Measurements from ENCODE around the gene FAM171A1.

The FAM171A1 gene

DNA sequence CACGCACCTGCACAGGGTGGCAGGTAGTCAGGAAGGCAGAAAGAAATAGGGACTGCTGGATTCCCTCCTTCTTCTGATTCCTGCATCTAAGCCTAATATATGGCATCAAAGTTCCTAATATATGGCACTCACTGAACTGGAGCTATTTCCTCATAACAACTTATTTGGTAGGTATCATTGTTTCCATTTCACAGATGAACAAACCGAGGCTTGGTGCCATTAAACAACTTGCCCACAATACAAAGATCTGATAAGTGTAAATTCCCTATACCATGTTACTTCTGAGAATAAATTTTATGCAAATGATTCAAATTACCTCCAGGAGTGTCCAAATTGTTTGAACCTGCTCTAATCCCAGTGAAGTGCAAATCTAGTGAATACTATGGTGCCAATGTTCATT is 2.1 kb upstream of the FAM171A1 start:
- no peak for DNase-seq

DNA sequence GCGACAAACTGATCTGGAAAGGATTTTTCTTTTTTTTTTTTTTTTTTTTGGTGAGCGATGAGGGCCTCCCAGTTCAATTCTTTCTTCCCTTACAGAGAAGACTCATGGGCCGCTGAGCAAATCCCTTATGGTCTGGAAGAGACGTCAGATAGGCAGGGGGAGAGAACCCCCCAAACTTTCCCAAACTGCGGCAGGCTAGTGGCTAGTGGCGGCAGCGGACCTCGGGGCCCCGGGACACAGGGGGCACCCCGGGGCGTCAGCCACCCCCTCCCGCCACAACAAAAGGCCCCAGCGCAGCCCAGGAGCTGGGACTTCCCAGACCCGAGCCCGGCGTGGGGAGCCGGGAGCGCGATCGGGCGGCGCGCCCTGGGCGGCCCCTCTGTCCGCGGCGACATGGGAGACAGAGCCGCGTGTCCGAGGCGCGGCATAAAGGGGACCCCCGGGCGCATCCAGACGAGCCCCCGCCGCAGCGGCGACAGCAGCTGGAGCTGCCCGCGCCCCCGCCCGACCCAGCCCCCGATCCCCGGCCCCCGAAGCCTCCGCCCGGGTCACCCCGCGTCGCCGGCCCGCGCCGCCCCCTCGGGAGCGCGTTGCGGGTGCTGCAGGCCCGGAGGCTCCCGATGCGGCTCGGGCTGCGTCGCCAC is 755 bp downstream of the FAM171A1 start:
- no peak for DNase-seq

- no peak for DNase-seq
These were observed 1.6 kb downstream of the FAM171A1 start for GRCh38 chr10:15369256-15370211.

DNA sequence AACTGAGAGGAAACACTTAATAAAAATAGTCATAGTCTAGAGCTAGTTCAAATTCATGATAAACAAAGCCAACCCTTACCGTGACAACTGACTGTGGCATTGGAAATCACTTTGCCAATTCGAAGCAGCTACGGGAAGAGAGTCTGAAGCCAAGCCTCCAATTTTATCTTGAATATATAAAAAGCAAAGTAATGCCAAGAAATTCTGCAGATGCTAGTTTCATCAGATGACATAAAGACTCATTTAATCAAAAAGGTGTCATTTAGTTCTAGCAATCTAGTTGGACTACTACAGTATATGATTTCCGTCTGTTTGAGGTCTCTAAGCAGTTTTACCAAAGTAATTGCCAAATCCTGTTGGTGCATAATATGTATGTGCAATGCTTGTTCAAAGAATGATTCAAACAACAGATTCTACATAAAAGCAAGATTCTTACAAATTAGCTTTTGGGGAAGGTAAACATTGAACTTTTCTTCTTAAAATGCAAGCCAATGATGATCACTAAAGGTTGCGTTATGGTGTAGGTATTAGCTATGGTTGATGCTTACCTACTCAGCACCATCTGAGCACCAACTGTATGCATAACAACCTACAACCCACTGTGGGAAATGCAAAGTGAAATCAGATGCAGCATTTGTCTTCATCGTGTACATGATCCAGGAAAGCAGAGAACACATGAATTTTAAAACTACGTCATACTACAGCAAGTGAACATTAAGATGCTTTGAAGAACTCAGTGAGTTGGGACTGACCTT is 2.8 kb downstream of the FAM171A1 start:
- no peak for DNase-seq

DNA sequence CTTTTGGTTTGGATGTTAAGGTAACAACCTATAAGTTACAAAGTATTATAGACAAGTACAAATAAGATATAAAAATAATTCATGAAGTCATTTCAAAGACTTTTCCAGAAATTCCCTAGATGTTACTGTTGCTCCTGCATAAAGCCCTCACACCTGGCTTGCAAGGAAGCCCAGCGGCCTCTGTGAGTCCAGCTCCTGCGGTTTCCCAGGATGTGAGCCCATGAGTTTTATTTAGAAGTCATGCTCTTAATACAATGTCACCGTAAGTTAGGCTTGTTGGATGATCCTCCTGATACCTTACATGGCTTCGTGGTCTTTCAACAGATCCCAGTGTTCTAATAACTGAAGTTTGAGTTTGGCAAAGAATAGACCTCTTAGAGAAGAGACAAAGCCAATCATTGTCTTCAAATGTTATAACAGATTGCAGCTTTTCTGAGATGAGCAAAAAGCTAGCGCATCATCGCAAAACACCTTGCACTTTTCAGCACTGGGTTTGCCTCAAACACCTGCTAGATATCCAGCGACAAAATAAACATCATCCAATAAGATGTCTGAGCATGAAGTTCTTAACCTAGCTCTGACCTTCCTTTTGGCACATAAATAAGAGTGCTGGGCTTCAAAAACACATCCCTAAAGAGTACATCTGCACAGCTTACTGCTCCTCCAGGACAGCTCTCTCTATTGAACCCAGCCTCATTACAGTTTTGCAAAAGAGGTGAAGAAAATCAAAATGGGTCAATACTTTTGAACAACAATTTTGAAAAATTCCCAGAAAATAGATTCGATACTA is 3.6 kb downstream of the FAM171A1 start:
- DNase-seq = no peak

DNA sequence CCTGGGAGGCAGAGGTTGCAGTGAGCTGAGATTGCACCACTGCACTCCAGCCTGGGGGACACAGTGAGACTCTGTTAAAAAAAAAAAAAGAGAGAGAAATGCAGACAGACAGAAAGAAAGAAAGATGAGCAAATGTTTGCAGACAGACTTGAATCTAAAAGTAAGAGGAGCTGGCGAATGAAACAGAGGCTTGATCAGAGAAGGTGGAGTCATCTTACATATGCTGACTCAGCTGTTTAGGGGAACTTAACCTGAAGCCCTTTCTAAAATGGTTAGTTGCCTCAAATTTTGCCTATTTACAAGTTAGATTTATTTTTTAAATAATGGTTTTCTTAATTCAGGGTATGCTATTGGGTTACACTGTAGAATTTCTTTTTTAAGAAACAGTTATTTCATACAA is 5.4 kb downstream of the FAM171A1 start:
- DNase-seq = no peak

- no peak for DNase-seq
These were observed 7.1 kb downstream of the FAM171A1 start for GRCh38 chr10:15364001-15364400.

DNA sequence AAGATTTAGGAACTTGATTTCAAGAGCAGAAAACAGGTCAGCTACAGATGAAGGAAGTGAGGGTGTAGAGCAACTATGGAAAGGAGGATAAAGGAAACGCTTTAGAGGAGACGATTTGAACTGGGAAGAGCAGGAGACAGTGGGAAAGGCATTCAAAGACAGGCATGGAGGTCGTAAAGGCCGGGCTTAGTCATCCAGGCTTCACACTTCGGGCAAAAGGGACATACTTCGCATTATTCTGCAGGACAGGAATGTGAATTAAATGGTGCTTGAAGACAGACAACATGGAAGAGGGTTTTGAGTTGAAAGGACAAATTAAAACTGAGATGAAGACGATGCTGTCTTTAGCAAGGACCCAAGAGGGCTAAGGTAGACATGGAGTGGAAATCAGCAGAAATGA is 8.1 kb downstream of the FAM171A1 start:
- no peak for DNase-seq

GRCh38 chr10:15361131-15361530 is 10.0 kb downstream of the FAM171A1 start:
- no peak for DNase-seq

DNA sequence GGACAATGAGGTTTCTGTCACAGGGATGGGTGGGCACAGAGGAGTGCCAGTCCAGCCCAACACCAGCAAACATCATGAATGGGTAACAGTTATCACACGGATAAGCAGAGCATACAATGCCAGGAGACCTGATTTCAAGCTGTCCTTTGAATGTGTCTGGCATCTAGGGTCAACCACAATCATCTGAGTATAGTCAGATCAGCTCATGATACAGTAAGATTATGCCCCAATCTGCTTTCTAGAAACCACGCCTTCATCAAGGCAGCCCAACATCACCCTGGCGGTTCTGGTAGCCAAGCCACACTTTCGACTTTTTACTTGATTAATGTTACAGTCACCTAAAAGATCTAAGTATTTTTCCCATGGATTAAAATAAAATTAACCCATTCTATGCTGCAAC is 10.5 kb downstream of the FAM171A1 start:
- DNase-seq = no peak

GRCh38 chr10:15353471-15354017 is 17.5 kb downstream of the FAM171A1 start:
- DNase-seq = no peak

DNA sequence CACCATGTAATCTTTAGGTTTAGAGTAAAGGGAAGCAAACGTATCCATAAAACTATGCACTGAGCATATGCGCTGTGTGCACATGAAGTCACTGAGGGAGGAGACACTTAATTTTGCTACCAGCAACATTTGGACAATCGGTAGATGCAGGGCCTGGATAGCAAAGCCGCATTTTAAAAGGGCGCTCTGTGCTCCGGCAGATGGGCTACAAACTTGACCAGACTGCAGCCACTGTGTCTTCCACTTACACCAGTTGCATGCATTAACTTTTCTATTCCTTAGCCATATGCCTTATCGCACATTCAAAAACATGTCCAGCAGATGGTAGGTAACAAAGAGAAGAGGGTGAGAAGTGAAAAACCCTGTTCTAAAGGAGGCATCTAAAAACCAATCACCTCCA is 18.3 kb downstream of the FAM171A1 start:
- no peak for DNase-seq

DNA sequence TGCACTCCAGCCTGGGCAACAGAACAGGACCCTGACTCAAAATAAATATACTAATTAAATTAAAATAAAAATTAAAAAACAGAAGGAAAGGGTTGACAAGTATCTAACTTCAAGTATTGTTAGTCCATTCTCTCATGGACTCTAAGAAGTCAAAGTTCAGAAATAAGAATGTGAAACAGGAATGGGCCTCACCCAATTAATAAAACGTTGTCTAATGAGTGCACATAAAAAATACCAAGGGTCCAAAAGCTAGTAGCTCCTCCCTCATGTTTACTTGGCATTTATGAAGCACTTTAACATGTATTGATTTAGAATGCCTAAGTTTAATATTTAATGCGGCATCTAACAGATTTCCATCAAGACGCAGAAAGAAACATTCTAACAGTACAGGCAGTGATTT is 18.9 kb downstream of the FAM171A1 start:
- DNase-seq = no peak

GRCh38 chr10:15351099-15351820 is 19.8 kb downstream of the FAM171A1 start:
- no peak for DNase-seq

DNA sequence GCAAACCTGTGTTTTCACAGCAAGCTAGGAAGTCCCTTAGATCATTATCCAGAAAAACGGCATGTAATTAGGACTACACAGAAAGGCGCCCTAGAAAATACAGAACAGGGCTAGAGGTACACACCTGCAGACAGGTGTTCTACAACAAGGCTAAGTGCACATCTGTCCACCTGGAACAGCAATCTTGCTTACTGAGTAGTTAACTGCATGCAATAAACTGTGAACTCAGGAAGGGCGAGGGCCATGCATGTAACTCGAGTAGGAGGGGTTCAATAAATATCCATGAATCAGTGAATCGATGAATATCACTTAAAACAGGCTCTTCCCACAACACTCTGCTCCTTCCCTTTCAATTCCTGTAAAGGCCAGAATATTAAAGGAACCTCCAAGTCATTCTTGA is 22.0 kb downstream of the FAM171A1 start:
- no peak for DNase-seq

DNA sequence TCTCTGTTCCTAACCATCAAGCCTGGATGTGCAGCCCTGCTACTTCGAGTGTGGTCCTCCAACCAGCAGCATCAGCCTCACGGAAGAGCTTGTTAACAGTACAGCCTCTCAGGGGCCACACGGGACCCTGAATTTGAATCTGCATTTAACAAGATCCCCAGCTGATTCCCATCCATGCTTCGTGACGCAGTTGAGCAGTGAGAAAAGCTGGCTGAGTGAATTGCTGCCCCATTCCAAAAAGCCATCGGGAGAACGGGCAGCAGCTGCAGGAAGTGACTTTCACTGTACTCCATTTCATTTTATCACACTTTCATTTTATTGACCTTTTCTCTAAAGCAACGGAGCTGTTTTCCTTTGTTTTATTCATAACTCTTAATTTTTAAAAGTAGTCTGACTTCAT is 22.5 kb downstream of the FAM171A1 start:
- DNase-seq = no peak

DNA sequence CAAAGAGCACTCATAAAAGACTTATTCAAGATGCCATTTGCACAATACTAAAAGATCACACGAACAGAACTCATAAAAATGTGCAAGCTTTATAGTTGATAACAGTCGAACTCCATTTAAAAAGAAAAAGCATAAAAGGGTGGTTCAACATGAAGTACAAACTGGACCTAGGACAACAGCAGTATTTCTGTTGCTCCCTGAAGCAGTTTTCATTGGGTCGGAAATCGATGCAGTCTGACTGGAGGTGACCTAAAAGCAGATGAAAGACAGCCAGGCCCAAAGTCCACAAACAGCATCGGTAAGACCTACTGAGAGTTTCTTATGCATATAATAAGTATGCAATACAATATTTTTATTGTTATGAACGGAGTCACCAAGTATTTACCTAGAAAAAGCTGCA is 23.9 kb downstream of the FAM171A1 start:
- no peak for DNase-seq

DNA sequence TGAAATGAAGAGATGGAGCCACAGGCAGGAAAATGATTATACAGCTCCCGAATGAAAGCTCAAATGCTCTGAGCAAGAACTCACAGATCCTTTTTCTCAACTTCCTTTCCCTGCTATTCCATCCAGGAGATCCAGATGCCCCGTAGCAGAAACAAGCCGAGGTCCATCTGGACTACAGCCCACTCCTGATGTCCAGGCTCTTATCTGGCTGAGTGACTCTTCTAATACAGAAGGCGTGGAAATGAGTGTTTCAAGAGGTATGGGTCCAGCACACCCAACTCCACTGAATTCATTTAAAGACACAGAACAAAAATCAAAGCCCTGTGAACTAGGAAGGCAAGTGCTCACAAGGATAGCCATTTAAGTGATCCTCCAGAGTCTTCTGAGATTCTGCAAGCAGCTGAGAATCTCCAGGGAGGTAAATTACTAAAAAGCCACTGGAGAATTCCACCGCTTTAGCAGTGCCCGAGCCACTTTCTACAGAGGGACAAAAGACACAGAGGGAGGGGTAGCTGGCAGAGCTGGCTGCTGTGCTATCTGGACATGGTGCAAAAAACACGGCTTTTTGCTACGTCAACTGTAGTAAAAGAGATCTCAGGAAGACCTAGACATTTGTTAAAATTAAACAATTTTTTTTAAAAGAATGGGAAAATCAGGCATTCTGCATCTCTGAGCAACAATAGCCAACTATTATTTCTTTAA is 24.5 kb downstream of the FAM171A1 start:
- no peak for DNase-seq

DNA sequence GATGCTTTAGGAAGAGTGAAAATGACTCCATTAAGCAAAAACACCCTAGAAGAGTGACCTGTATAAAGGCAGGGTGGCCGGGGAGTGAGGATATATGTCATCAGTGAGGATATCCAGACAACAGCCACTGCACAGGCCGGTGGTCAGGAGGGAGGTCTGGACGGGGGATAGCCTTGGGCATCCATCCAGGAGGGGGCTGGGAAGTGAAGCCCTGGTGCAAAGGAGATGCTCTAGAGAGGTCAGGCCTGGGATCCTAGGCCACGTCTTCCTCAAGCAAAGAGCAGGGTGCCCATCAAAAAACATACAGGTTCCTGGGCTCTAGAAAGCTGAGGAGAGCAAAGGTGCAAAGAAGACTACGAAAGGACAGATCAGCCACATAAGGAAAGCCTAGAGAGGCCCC is 25.6 kb downstream of the FAM171A1 start:
- no peak for DNase-seq

DNA sequence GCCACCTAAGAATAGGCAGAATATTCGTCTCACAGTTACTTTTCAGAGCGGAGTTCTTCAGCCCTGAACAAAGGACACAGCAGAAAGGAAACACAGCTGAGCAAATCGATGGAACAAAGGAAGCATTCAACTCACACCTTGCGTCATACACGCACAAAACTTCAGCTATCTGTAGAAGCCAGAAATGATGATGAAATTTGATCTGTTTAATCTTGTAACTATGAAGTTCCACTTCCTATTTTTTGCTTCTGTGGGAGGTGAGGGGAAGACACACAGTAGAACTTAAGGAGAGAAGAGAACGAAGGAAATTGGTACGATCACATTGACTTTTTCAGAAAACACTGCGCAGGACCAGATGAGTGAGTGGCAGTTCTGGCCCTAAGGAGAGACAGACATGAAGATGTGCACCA is 26.2 kb downstream of the FAM171A1 start:
- no peak for DNase-seq

- DNase-seq = no peak
These were observed 26.7 kb downstream of the FAM171A1 start for GRCh38 chr10:15344256-15344875.
